ENCODE measurements around the gene GJA5. TPM values are rescaled to one million over a fixed set of nuclear protein-coding genes. Genes with fewer than 3 reads are reported as not detected.

The GJA5 gene
- total RNA-seq (2021), result 0.33 and 0.39 TPM in 2 replicates
- long read RNA-seq, partial matches to known transcripts, result 0 of 1 reads
- long read RNA-seq, other reads (novel, unspliced or antisense), result 0 of 1 reads

- Histone ChIP-seq H3K23me2 (ENCODE audit: insufficient read length, low read depth, low read length, poor library complexity, severe bottlenecking) (no peaks in the 10 kb centered on the region), H4K91ac (ENCODE audit: insufficient read length, low read depth, low read length) (no peak within 1 kb of the TSS), H3K56ac (ENCODE audit: insufficient read length, low read depth, low read length) (no peak within 1 kb of the TSS), H3K9me3 (ENCODE audit: control insufficient read depth, low read depth, low read length) (no peaks in the 10 kb centered on the region), H3K9ac (ENCODE audit: extremely low read depth, insufficient read length, low read length) (no peak within 1 kb of the TSS), H3T11ph (ENCODE audit: low read length) (no peak within 1 kb of the TSS), H3K18ac (ENCODE audit: insufficient read length, low read depth, low read length) (no peak within 1 kb of the TSS), H2BK20ac (ENCODE audit: low read depth, low read length, poor library complexity, severe bottlenecking) (no peak within 1 kb of the TSS), H3K14ac (ENCODE audit: insufficient read depth, low read length) (no peak within 1 kb of the TSS; the same call in 1 of the 2 replicates), H3K4ac (ENCODE audit: low read depth, low read length) (no peak within 1 kb of the TSS), H4K20me1 (ENCODE audit: control insufficient read depth, insufficient read depth, insufficient read length) (no peaks in the 10 kb centered on the region), H2AFZ (ENCODE audit: low read length) (no peak within 1 kb of the TSS), H3K79me2 (ENCODE audit: insufficient read depth, low read length) (no peaks in the 10 kb centered on the region), H3K23ac (ENCODE audit: insufficient read length, low read depth, low read length) (no peak within 1 kb of the TSS), H2BK5ac (ENCODE audit: insufficient read length, low read length) (no peak within 1 kb of the TSS), H3K27me3 (ENCODE audit: insufficient read depth, low read length) (no peaks in the 10 kb centered on the region), H3K4me2 (ENCODE audit: insufficient read depth, insufficient read length, low read length) (no peak within 1 kb of the TSS), H3K27ac (ENCODE audit: insufficient read length, low read depth, low read length) (no peak within 1 kb of the TSS), H4K5ac (ENCODE audit: insufficient read length, low read depth, low read length) (no peak within 1 kb of the TSS), H2BK15ac (ENCODE audit: low read depth, low read length) (no peak within 1 kb of the TSS; the same call in 1 of the 2 replicates), H2BK120ac (ENCODE audit: low read depth, low read length, poor library complexity, severe bottlenecking) (no peak within 1 kb of the TSS), H4K8ac (replicated peaks; ENCODE audit: insufficient read length, low read depth, low read length) (no peak within 1 kb of the TSS), H2BK12ac (ENCODE audit: insufficient read length, low read depth, low read length) (no peak within 1 kb of the TSS), H2AK5ac (ENCODE audit: insufficient read length, low read length) (no peak within 1 kb of the TSS), H3K4me1 (ENCODE audit: insufficient read depth, low read length) (no peaks in the 10 kb centered on the region), H3K79me1 (ENCODE audit: insufficient read depth, low read depth, low read length, poor library complexity, severe bottlenecking) (no peaks in the 10 kb centered on the region)
- TF ChIP-seq, protein P1, sequence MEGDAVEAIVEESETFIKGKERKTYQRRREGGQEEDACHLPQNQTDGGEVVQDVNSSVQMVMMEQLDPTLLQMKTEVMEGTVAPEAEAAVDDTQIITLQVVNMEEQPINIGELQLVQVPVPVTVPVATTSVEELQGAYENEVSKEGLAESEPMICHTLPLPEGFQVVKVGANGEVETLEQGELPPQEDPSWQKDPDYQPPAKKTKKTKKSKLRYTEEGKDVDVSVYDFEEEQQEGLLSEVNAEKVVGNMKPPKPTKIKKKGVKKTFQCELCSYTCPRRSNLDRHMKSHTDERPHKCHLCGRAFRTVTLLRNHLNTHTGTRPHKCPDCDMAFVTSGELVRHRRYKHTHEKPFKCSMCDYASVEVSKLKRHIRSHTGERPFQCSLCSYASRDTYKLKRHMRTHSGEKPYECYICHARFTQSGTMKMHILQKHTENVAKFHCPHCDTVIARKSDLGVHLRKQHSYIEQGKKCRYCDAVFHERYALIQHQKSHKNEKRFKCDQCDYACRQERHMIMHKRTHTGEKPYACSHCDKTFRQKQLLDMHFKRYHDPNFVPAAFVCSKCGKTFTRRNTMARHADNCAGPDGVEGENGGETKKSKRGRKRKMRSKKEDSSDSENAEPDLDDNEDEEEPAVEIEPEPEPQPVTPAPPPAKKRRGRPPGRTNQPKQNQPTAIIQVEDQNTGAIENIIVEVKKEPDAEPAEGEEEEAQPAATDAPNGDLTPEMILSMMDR (conservative IDR thresholded peaks at IDR 0.05), result no peak
- Mint-ChIP-seq H3K27me3 (ENCODE audit: low read depth) (peaks cover 2% of the 10 kb centered on the region; the same call in 1 of the 2 replicates), H3K27ac (no peak within 1 kb of the TSS; a peak in 1 of 7 replicates), H3K9me3 (no peaks in the 10 kb centered on the region), H3K36me3 (ENCODE audit: insufficient read depth in 1 of 3, low read depth in 3 of 3) (no peaks in the 10 kb centered on the region; a peak in 1 of 7 replicates), H3K4me1 (peaks cover 6 to 10% of the 10 kb centered on the region in 2 experiments), H3K4me3 (no peak within 1 kb of the TSS)
- DNase-seq, result no peak
- whole genome bisulfite sequencing (ENCODE audit: extremely low coverage, insufficient read length, low lambda C conversion rate), result no CpG with 5 or more reads among the region's 7 CpGs
Observed at GRCh38 chr1:147760481-147761260, at the start of gene GJA5. Gene GJA5, minus strand, starts transcription at chr1:147760602. Its CDS starts 1,364 bp downstream, at chr1:147759238.
